ENCODE measurements around the gene PHLDB2. TPM values are rescaled to one million over a fixed set of nuclear protein-coding genes. Genes with fewer than 3 reads are reported as not detected.

The PHLDB2 gene
- total RNA-seq, 1 experiment from 2014 or later: 143 TPM

DNA sequence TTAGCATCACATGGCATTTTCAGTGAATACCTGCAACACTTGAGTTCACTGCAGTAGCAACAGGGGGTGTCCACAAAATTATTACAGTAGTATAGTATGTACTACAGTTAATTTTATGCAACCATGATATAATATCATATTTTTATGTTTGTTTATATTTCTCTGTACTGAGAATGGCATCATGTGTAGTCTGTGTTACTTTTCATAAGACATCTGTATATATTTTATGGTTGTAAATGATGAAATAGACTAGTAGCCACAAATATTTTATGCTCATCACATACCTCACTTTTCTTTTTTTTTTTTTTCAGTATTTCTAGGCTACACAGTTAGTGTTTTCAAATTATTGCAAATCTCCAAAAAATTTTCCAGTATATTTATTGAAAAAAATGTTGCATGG, 22.4 kb downstream of the PHLDB2 start:
- DNase-seq (ENCODE audit: low read depth, low spot score) (no peak), ATAC-seq (no peak)
- no TSS peak for BruUV-seq (replicated peaks)
- Histone ChIP-seq H3K9ac (ENCODE audit: low read length) (no peak overlapping the region), H3K9me3 (ENCODE audit: control insufficient read depth in 1 of 2, insufficient read depth in 1 of 2, low read depth in 1 of 2, low read length in 2 of 2) (peaks cover 5 to 6% of the 10 kb centered on the region in 2 experiments; a peak in 2 of 4 replicates), H3K4me2 (ENCODE audit: low read length) (no peak overlapping the region), H3K4me3 (replicated peaks in 1 of 2; ENCODE audit: low read depth in 1 of 2, low read length in 2 of 2) (no peak overlapping the region), H3K27me3 (ENCODE audit: insufficient read depth, low read length) (no peaks in the 10 kb centered on the region), H4K20me1 (ENCODE audit: insufficient read depth) (no peaks in the 10 kb centered on the region), H3K36me3 (ENCODE audit: control insufficient read depth in 1 of 2, insufficient read depth in 2 of 2, low read length in 2 of 2) (peaks cover 32 to 67% of the 10 kb centered on the region in 2 experiments), H3K27ac (ENCODE audit: low read depth, low read length) (no peak overlapping the region), H3K9me2 (ENCODE audit: insufficient read depth) (no peaks in the 10 kb centered on the region), H3K79me2 (ENCODE audit: insufficient read depth, low read length) (peaks cover 88% of the 10 kb centered on the region), H2AFZ (ENCODE audit: low read depth, low read length, poor library complexity, severe bottlenecking) (no peak overlapping the region), H3K4me1 (ENCODE audit: control insufficient read depth in 1 of 2, insufficient read depth in 2 of 2, low read length in 2 of 2) (peaks cover 0 to 4% of the 10 kb centered on the region in 2 experiments; a peak in 1 of 4 replicates)
- ChIA-PET RAD21 (ENCODE audit: low non-redundant PET in 1 of 2, low total read pairs in 2 of 2, uncharacterized antibody in 2 of 2, unreplicated experiment in 2 of 2) (no interaction called here), CTCF (no interaction called here), POLR2A (interaction anchor here (0.7 kb wide), 1 partner anchor 726 kb away, joined by 3 read pairs; no protein-coding TSS in a partner anchor)
- no peak for TF ChIP-seq YY1 (IDR thresholded peaks at IDR 0.05; ENCODE audit: extremely low read depth, insufficient replicate concordance, low read depth, low read length)
- TF ChIP-seq RAD21 (IDR thresholded peaks at IDR 0.05; ENCODE audit: low read depth): no peak
- no peak for TF ChIP-seq EZH2 (IDR thresholded peaks at IDR 0.05)
- no peak for TF ChIP-seq ELF1 (IDR thresholded peaks at IDR 0.05; ENCODE audit: borderline replicate concordance, low read depth)
- no peak for TF ChIP-seq ZNF274 (IDR thresholded peaks at IDR 0.05; ENCODE audit: low read depth, low read length)
- no peak for TF ChIP-seq POLR2A (IDR thresholded peaks at IDR 0.05; ENCODE audit: borderline replicate concordance, extremely low read depth, insufficient read depth, insufficient read length)
- TF ChIP-seq CEBPB (IDR thresholded peaks at IDR 0.05; ENCODE audit: low read depth): no peak
- TF ChIP-seq, protein P1, sequence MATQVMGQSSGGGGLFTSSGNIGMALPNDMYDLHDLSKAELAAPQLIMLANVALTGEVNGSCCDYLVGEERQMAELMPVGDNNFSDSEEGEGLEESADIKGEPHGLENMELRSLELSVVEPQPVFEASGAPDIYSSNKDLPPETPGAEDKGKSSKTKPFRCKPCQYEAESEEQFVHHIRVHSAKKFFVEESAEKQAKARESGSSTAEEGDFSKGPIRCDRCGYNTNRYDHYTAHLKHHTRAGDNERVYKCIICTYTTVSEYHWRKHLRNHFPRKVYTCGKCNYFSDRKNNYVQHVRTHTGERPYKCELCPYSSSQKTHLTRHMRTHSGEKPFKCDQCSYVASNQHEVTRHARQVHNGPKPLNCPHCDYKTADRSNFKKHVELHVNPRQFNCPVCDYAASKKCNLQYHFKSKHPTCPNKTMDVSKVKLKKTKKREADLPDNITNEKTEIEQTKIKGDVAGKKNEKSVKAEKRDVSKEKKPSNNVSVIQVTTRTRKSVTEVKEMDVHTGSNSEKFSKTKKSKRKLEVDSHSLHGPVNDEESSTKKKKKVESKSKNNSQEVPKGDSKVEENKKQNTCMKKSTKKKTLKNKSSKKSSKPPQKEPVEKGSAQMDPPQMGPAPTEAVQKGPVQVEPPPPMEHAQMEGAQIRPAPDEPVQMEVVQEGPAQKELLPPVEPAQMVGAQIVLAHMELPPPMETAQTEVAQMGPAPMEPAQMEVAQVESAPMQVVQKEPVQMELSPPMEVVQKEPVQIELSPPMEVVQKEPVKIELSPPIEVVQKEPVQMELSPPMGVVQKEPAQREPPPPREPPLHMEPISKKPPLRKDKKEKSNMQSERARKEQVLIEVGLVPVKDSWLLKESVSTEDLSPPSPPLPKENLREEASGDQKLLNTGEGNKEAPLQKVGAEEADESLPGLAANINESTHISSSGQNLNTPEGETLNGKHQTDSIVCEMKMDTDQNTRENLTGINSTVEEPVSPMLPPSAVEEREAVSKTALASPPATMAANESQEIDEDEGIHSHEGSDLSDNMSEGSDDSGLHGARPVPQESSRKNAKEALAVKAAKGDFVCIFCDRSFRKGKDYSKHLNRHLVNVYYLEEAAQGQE (IDR thresholded peaks at IDR 0.05; ENCODE audit: low read depth): no peak
- no peak for TF ChIP-seq POLR2AphosphoS5 (IDR thresholded peaks at IDR 0.05; ENCODE audit: low read depth, low read length)
- no peak for TF ChIP-seq FOSL1 (IDR thresholded peaks at IDR 0.05; ENCODE audit: low read depth)
- TF ChIP-seq, protein P2, sequence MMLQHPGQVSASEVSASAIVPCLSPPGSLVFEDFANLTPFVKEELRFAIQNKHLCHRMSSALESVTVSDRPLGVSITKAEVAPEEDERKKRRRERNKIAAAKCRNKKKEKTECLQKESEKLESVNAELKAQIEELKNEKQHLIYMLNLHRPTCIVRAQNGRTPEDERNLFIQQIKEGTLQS (IDR thresholded peaks at IDR 0.05): no peak
- no peak for TF ChIP-seq SRF (IDR thresholded peaks at IDR 0.05; ENCODE audit: low read depth)
- TF ChIP-seq SP1 (IDR thresholded peaks at IDR 0.05; ENCODE audit: low read depth): no peak
- TF ChIP-seq TCF7L2 (IDR thresholded peaks at IDR 0.05; ENCODE audit: borderline replicate concordance, extremely low read depth, insufficient read depth, insufficient read length): no peak
- intact Hi-C loops (cut with micrococcal nuclease): no loop called here
